Sigmoid colon (tissue), 4 donors: ENCODE data around the gene NEAT1.

ENCODE experiments used
- EP300 ChIP-seq, 4 donors: sonication (generic); formaldehyde crosslinking; IDR thresholded peaks; one replicate each; pipeline ENCODE4 v1.6.1; 2017; ENCODE audit warnings: antibody characterized with exemption in 4 of 4
- POLR2A ChIP-seq, 2 donors: fragments of 450-650 bp; IDR thresholded peaks; one replicate each; pipeline ENCODE4 v1.6.1; 2016; ENCODE audit warnings: antibody characterized with exemption in 2 of 2, mild to moderate bottlenecking in 2 of 2, moderate library complexity in 2 of 2
- POLR2AphosphoS5 ChIP-seq, 4 donors: sonication (generic); formaldehyde crosslinking; IDR thresholded peaks; one replicate each; pipeline ENCODE4 v1.6.1; 2017; ENCODE audit warnings: antibody characterized with exemption in 4 of 4
- TF ChIP-seq, protein P1 (sequence below), 4 experiments: fragments of 450-650 bp in 3 of 4; fragments of 200-600 bp in 1 of 4; IDR thresholded peaks; one replicate each; pipeline ENCODE4 v1.5.1; 2016 to 2019; ENCODE audit warnings: antibody characterized with exemption in 4 of 4, mild to moderate bottlenecking in 3 of 4, moderate library complexity in 2 of 4

DNA sequence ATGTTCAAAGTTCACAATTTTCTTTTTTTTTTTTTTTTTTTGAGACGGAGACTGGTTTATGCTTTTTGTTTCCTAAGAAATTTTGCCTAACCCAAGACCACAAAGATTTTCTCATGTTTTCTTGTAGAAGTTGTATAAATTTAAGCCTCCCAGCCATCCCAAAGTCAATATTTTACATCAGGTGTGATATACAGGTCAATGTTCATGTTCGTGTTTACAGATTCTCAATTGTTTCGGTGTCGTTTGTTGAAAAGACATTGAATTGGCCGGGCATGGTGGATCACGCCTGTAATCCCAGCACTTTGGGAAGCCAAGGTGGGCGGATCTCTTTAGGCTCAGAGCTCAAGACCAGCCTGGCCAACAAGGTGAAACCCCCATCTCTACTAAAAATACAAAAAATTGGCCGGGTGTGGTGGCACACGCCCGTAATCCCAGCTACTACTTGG, 20.8 kb upstream of the NEAT1 start:
- no peak for TF ChIP-seq POLR2AphosphoS5 (IDR thresholded peaks at IDR 0.05)
- TF ChIP-seq, protein P1, sequence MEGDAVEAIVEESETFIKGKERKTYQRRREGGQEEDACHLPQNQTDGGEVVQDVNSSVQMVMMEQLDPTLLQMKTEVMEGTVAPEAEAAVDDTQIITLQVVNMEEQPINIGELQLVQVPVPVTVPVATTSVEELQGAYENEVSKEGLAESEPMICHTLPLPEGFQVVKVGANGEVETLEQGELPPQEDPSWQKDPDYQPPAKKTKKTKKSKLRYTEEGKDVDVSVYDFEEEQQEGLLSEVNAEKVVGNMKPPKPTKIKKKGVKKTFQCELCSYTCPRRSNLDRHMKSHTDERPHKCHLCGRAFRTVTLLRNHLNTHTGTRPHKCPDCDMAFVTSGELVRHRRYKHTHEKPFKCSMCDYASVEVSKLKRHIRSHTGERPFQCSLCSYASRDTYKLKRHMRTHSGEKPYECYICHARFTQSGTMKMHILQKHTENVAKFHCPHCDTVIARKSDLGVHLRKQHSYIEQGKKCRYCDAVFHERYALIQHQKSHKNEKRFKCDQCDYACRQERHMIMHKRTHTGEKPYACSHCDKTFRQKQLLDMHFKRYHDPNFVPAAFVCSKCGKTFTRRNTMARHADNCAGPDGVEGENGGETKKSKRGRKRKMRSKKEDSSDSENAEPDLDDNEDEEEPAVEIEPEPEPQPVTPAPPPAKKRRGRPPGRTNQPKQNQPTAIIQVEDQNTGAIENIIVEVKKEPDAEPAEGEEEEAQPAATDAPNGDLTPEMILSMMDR (IDR thresholded peaks at IDR 0.05), result no peak
- no peak for TF ChIP-seq POLR2A (IDR thresholded peaks at IDR 0.05)
- TF ChIP-seq EP300 (IDR thresholded peaks at IDR 0.05), result no peak
